Smooth muscle cell (in vitro differentiated cells): ENCODE measurements around the gene TMEM45A. TPM values are rescaled to one million over a fixed set of nuclear protein-coding genes. Genes with fewer than 3 reads are reported as not detected.

Experiments
- DNase-seq: peaks from one replicate; lab custom pipeline; 2025; ENCODE audit not compliant: unreplicated experiment; lab: John Stamatoyannopoulos, UW
- H2AFZ ChIP-seq: fragments of 200-600 bp; sonication (generic); 2 replicates; pipeline ENCODE4 v1.6.0; 2016; ENCODE audit warnings: antibody characterized with exemption, low read depth, mild to moderate bottlenecking
- H3F3A ChIP-seq: fragments of 200-600 bp; sonication (generic); 2 replicates; pipeline ENCODE4 v1.6.0; 2017; ENCODE audit warnings: antibody characterized with exemption, low read depth
- H3K27ac ChIP-seq: fragments of 200-600 bp; sonication (generic); 2 replicates; pipeline ENCODE4 v1.5.1; 2016; ENCODE audit warnings: low read depth, mild to moderate bottlenecking
- H3K27me3 ChIP-seq: fragments of 200-600 bp; sonication (generic); 2 replicates; pipeline ENCODE4 v1.6.1; 2016; ENCODE audit warnings: low read depth, mild to moderate bottlenecking
- H3K36me3 ChIP-seq: fragments of 200-600 bp; sonication (generic); 2 replicates; pipeline ENCODE4 v1.5.1; 2016; ENCODE audit warnings: low read depth
- H3K4me1 ChIP-seq: fragments of 200-600 bp; sonication (generic); 2 replicates; pipeline ENCODE4 v1.5.1; 2016; ENCODE audit warnings: low read depth
- H3K4me2 ChIP-seq: fragments of 200-600 bp; sonication (generic); 2 replicates; pipeline ENCODE4 v1.6.0; 2016; ENCODE audit warnings: mild to moderate bottlenecking
- H3K4me3 ChIP-seq: fragments of 200-600 bp; sonication (generic); 2 replicates; pipeline ENCODE4 v1.5.1; 2016; ENCODE audit warnings: mild to moderate bottlenecking
- H3K79me2 ChIP-seq: fragments of 200-600 bp; sonication (generic); 2 replicates; pipeline ENCODE4 v1.6.0; 2016; ENCODE audit warnings: low read depth, mild to moderate bottlenecking
- H3K9ac ChIP-seq: fragments of 200-600 bp; sonication (generic); 2 replicates; pipeline ENCODE4 v1.6.0; 2016; ENCODE audit warnings: low read depth
- H3K9me3 ChIP-seq: fragments of 200-600 bp; sonication (generic); replicated peaks from 2 replicates; pipeline ENCODE4 v1.5.1; 2016; ENCODE audit warnings: low read depth
- H4K20me1 ChIP-seq: fragments of 200-600 bp; sonication (generic); 2 replicates; pipeline ENCODE4 v1.6.0; 2016; ENCODE audit warnings: low read depth
- WGBS: methylation state at CpG from one replicate; pipeline ENCODE4 v1.1.7; 2016; ENCODE audit warnings: low lambda C conversion rate; 5-methylcytosine and 5-hydroxymethylcytosine counted together
- polyA plus RNA-seq: library from polyadenylated mRNA; unstranded; fragments of >200 nt; fragmentation: Nextera tagmentation; extraction: Ambion mirVana; gene quantifications from 2 replicates; pipeline ENCODE4 v1.2.1, GENCODE V29; 2016
- total RNA-seq: library from RNA; depleted of rRNA; stranded (reverse); fragments of >200 nt; gene quantifications from 2 replicates; pipeline ENCODE4 v1.2.3, GENCODE V29; 2014
- TF ChIP-seq, protein P1 (sequence below): fragments of 200-600 bp; sonication (generic); IDR thresholded peaks from 2 replicates; pipeline ENCODE4 v1.5.1; 2017; ENCODE audit warnings: borderline replicate concordance, mild to moderate bottlenecking, antibody characterized with exemption; ENCODE audit not compliant: insufficient read depth, poor library complexity, severe bottlenecking

The TMEM45A gene
- total and polyA plus RNA-seq, 2 experiments from 2014 or later: 209 to 280 TPM

DNA sequence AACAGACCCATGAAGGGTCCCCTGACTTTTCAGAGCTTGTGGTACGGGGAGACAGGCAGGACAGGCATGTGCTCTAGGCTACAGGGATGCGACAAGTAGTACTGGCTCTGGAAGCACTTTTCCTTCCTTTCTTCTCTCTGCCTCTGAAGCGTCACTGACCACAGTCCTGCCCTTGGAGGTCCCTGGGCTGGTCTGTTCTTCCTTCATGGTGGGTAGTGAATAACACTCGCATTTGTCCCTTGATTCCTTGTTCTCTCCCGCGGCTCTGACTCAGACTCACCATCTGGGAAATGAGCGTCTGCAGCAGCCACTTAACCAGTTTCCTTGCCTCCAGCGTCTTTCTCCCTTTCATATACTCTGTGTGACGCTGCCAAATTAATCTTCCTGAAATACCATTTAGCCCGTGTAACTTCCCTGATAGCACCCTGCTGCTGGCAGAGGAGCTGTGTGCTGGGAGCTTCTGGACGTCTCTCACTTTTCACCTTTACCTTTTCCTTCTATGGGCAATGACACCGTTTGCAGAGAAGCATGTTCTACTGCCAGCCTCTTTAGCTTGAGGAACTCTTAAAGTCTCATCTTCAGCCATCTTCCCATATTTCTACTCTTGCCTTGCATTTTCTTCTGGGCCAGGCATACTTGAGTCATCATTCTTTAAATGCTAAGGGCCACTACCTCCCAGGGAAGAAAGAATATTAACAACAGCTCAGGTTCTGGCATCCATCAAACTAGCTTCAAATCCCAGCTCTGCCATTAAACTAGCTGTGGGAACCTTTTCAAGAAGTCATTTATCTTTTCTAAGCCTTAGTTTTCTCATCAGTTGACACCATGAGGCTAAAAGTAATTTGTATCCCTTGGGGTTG lies 33.6 kb downstream of the TMEM45A start:
- Histone ChIP-seq H3K9me3 (no peaks in the 10 kb centered on the region), H3K9ac (peak overlapping the region; percentile 86), H3K4me1 (peaks cover 24% of the 10 kb centered on the region), H3F3A (peaks cover 50% of the 10 kb centered on the region), H3K79me2 (peaks cover 43% of the 10 kb centered on the region), H4K20me1 (no peaks in the 10 kb centered on the region), H3K4me3 (peak overlapping the region; percentile 16), H3K4me2 (peak overlapping the region; percentile 77), H3K27ac (peak overlapping the region; percentile 99), H3K36me3 (no peaks in the 10 kb centered on the region), H3K27me3 (no peaks in the 10 kb centered on the region), H2AFZ (peak overlapping the region; percentile 58)
- WGBS: 3% methylated on average over 12 of the region's 12 CpGs
- TF ChIP-seq, protein P1, sequence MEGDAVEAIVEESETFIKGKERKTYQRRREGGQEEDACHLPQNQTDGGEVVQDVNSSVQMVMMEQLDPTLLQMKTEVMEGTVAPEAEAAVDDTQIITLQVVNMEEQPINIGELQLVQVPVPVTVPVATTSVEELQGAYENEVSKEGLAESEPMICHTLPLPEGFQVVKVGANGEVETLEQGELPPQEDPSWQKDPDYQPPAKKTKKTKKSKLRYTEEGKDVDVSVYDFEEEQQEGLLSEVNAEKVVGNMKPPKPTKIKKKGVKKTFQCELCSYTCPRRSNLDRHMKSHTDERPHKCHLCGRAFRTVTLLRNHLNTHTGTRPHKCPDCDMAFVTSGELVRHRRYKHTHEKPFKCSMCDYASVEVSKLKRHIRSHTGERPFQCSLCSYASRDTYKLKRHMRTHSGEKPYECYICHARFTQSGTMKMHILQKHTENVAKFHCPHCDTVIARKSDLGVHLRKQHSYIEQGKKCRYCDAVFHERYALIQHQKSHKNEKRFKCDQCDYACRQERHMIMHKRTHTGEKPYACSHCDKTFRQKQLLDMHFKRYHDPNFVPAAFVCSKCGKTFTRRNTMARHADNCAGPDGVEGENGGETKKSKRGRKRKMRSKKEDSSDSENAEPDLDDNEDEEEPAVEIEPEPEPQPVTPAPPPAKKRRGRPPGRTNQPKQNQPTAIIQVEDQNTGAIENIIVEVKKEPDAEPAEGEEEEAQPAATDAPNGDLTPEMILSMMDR: no peak
- peak; percentile 29 for DNase-seq

DNA sequence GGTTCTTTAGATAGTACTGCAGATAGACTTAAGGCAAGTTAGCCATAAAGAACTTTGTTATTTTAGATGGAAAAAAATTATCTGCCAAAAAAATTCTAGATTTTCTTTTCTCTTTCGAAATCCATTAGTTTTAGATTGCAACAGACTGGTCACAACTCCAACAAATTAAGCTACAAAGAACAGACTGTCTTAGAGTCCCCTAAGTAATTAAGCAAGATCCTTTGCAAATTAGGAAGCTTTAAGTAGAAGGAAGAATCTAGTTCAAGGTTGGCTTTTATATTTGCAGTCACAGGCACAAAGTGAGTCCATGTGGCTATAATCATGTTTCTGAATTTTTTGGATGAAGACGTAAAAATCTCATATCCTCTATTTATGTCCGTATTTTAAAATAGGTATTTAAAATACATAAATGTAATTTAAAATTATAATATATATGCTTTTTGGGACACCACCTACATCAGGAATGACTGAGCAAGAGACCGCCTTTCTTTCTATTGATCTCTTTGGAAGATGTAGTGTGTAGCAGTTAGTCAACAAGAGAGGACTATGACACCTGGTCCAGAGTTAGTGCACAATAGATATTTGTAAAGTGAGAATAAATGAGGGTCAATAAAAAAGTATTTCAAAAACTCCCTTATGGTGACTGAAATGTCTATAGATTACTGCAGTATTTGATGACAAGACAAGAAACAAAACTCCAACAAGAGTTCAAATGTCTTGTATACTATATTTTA lies 34.4 kb downstream of the TMEM45A start:
- H2AFZ ChIP-seq: no peak overlapping the region
- no peaks in the 10 kb centered on the region for H4K20me1 ChIP-seq
- H3F3A ChIP-seq: peaks cover 50% of the 10 kb centered on the region
- H3K4me1 ChIP-seq: peaks cover 30% of the 10 kb centered on the region
- no peaks in the 10 kb centered on the region for H3K9me3 ChIP-seq
- no peak for DNase-seq
- peak overlapping the region; percentile 77 for H3K4me2 ChIP-seq
- peak overlapping the region; percentile 99 for H3K27ac ChIP-seq
- TF ChIP-seq, protein P1: no peak
- 62% methylated on average over 4 of the region's 4 CpGs for WGBS
- peak overlapping the region; percentile 16 for H3K4me3 ChIP-seq
- H3K9ac ChIP-seq: peak overlapping the region; percentile 75
- no peaks in the 10 kb centered on the region for H3K27me3 ChIP-seq
- no peaks in the 10 kb centered on the region for H3K36me3 ChIP-seq
- peaks cover 43% of the 10 kb centered on the region for H3K79me2 ChIP-seq

DNA sequence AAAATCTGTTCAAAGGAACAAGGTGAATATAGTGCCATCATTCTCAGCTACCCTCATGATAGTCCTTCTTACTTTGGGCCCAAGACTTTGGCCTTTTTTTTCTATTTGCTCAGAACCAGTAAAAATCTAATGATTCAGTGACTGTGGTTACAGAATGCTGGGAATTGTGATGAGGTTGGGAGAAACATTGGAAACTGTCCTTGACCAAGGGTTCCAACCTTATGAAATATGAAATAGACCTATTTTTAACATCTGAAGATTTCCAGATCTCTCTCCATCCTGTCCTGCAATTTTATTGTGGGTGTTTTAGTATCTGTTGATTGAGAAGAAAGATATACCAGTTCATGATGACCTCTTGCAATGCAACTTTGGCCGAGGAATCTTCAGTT lies 34.9 kb downstream of the TMEM45A start:
- Histone ChIP-seq H3K79me2 (peaks cover 42% of the 10 kb centered on the region), H4K20me1 (no peaks in the 10 kb centered on the region), H3F3A (peaks cover 50% of the 10 kb centered on the region), H3K36me3 (no peaks in the 10 kb centered on the region), H3K9ac (no peak overlapping the region), H3K4me2 (peak overlapping the region; percentile 77), H3K27ac (peak overlapping the region; percentile 99), H2AFZ (no peak overlapping the region), H3K9me3 (no peaks in the 10 kb centered on the region), H3K4me1 (peaks cover 30% of the 10 kb centered on the region), H3K4me3 (no peak overlapping the region), H3K27me3 (no peaks in the 10 kb centered on the region)
- no peak for DNase-seq
- TF ChIP-seq, protein P1: no peak
- WGBS: 91% methylated on average over 1 of the region's 1 CpG
